SU-DHL-6 (cell line): ENCODE data around the gene CPNE2.

Experiments used
- H2AFZ ChIP-seq: fragments of 200-600 bp; sonication (generic); 2 replicates; pipeline ENCODE4 v1.6.1; 2014; ENCODE audit warnings: low read depth, mild to moderate bottlenecking, moderate library complexity, mixed read lengths, antibody characterized with exemption, low read length; ENCODE audit not compliant: severe bottlenecking
- H3F3A ChIP-seq: fragments of 200-600 bp; shearing (Covaris generic); 2 replicates; pipeline ENCODE4 v1.6.0; 2016; ENCODE audit warnings: antibody characterized with exemption, mild to moderate bottlenecking; ENCODE audit not compliant: insufficient read depth
- H3K27ac ChIP-seq: fragments of 200-600 bp; sonication (generic); 2 replicates; pipeline ENCODE4 v1.5.1; 2016; ENCODE audit warnings: low read depth, mild to moderate bottlenecking, low read length, moderate library complexity, mixed read lengths
- H3K27me3 ChIP-seq: fragments of 200-600 bp; sonication (generic), shearing (Covaris generic); 2 replicates; pipeline ENCODE4 v1.6.0; 2014; ENCODE audit warnings: mild to moderate bottlenecking, low read length
- H3K36me3 ChIP-seq: fragments of 200-600 bp; sonication (generic); 2 replicates; pipeline ENCODE4 v1.6.1; 2014; ENCODE audit warnings: mild to moderate bottlenecking, low read length, mixed read lengths
- H3K4me2 ChIP-seq: fragments of 300-600, 200-600 bp; shearing (Covaris generic), sonication (generic); 2 replicates; pipeline ENCODE4 v1.6.0; 2014; ENCODE audit warnings: low read length, low read depth, mild to moderate bottlenecking; ENCODE audit not compliant: poor library complexity, severe bottlenecking
- H3K4me3 ChIP-seq: fragments of 200-600 bp; sonication (generic); 2 replicates; pipeline ENCODE4 v1.5.1; 2014; ENCODE audit warnings: antibody characterized with exemption, low read length, mild to moderate bottlenecking, mixed read lengths; ENCODE audit not compliant: insufficient read depth, poor library complexity, severe bottlenecking
- H3K79me2 ChIP-seq: fragments of 200-600 bp; sonication (generic); 2 replicates; pipeline ENCODE4 v1.6.1; 2014; ENCODE audit warnings: mild to moderate bottlenecking, low read length, moderate library complexity; ENCODE audit not compliant: insufficient read depth
- H3K9ac ChIP-seq: fragments of 200-600 bp; sonication (generic); 2 replicates; pipeline ENCODE4 v1.7.0; 2014; ENCODE audit warnings: mild to moderate bottlenecking, low read length
- H3K9me2 ChIP-seq: fragments of 200-600 bp; sonication (generic); replicated peaks from 2 replicates; pipeline ENCODE4 v1.6.1; 2014; ENCODE audit warnings: low read length; ENCODE audit not compliant: insufficient read depth
- H3K9me3 ChIP-seq: fragments of 200-600 bp; sonication (generic); 2 replicates; pipeline ENCODE4 v1.6.1; 2014; ENCODE audit warnings: low read length, mixed read lengths; ENCODE audit not compliant: insufficient read depth
- H4K20me1 ChIP-seq: fragments of 200-600 bp; sonication (generic); 2 replicates; pipeline ENCODE4 v1.6.1; 2014; ENCODE audit warnings: low read depth, mild to moderate bottlenecking, antibody characterized with exemption, low read length, moderate library complexity, mixed read lengths
- CTCF ChIP-seq: fragments of 200-600 bp; sonication (generic); IDR thresholded peaks from one replicate; pipeline ENCODE4 v1.5.1; 2017; ENCODE audit warnings: antibody characterized with exemption, mild to moderate bottlenecking, low read length, moderate library complexity; ENCODE audit not compliant: insufficient read depth, poor library complexity, severe bottlenecking
- EZH2phosphoT487 ChIP-seq: fragments of 200-600 bp; sonication (generic), shearing (Covaris generic); conservative IDR thresholded peaks from 2 replicates; pipeline ENCODE4 v1.6.1; 2018; ENCODE audit warnings: mild to moderate bottlenecking, antibody characterized with exemption, low read length, moderate library complexity, mixed read lengths

CPNE2 gene

DNA sequence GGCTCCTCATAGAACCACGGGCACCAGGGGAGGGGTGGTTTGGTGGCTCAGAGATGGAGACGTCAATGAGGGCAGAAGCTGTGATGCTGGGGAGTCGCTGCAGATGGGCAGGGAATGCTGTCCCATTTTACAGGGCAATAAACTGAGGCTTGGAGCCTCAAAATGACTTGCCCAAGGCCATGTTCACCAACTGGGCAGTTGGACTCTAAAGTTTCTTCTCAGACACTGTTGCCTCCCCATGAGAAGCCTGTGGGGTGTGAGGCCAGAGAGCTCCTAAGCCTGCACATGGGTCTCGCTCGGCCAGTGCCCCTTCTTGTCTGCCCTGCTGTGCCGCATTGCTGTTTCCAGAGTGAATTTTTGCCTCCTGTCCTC is 38.6 kb downstream of the CPNE2 start:
- Histone ChIP-seq H3F3A (no peaks in the 10 kb centered on the region), H4K20me1 (no peaks in the 10 kb centered on the region), H3K79me2 (no peaks in the 10 kb centered on the region), H3K9me3 (no peaks in the 10 kb centered on the region), H2AFZ (no peak overlapping the region), H3K9ac (no peak overlapping the region), H3K4me2 (no peak overlapping the region), H3K36me3 (no peaks in the 10 kb centered on the region), H3K27me3 (no peaks in the 10 kb centered on the region), H3K9me2 (no peaks in the 10 kb centered on the region), H3K4me3 (no peak overlapping the region), H3K27ac (no peak overlapping the region)
- TF ChIP-seq CTCF, result no peak

- no peaks in the 10 kb centered on the region for H3K27me3 ChIP-seq
- no peaks in the 10 kb centered on the region for H3K79me2 ChIP-seq
- H4K20me1 ChIP-seq, result no peaks in the 10 kb centered on the region
- no peak overlapping the region for H3K4me3 ChIP-seq
- no peak overlapping the region for H3K9ac ChIP-seq
- no peak overlapping the region for H2AFZ ChIP-seq
- H3K36me3 ChIP-seq, result no peaks in the 10 kb centered on the region
- no peaks in the 10 kb centered on the region for H3K9me3 ChIP-seq
- no peak overlapping the region for H3K27ac ChIP-seq
- TF ChIP-seq EZH2phosphoT487 (no peak), CTCF (no peak)
- no peaks in the 10 kb centered on the region for H3F3A ChIP-seq
- no peaks in the 10 kb centered on the region for H3K9me2 ChIP-seq
- no peak overlapping the region for H3K4me2 ChIP-seq
Measured at GRCh38 chr16:57131351-57131970, 39.1 kb downstream of the CPNE2 start.

DNA sequence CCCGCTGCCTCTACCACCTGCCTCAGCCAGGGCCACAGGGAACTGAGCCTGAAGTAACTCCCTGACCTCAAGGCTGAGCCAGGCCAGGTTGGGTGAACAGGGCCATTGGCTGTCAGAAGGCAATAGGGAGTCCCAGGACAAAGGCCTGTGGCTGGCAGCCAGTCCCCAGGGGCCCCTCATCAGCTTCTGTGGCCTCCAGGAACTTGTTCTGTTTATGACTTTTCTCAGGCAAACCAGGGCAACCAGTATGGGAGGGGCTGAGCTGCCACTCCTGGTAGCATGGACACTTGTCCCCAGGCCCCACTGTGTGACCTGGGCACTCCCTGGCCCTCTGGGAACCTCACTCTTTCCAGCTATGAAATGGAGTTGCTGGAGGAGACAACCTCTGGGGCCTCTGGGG is 40.1 kb downstream of the CPNE2 start:
- H3K27ac ChIP-seq, result no peak overlapping the region
- H4K20me1 ChIP-seq, result no peaks in the 10 kb centered on the region
- H2AFZ ChIP-seq, result no peak overlapping the region
- H3K79me2 ChIP-seq, result no peaks in the 10 kb centered on the region
- no peak overlapping the region for H3K4me2 ChIP-seq
- no peak overlapping the region for H3K4me3 ChIP-seq
- H3K9ac ChIP-seq, result no peak overlapping the region
- H3K27me3 ChIP-seq, result no peaks in the 10 kb centered on the region
- no peaks in the 10 kb centered on the region for H3K9me2 ChIP-seq
- no peaks in the 10 kb centered on the region for H3K36me3 ChIP-seq
- H3K9me3 ChIP-seq, result no peaks in the 10 kb centered on the region
- H3F3A ChIP-seq, result no peaks in the 10 kb centered on the region
- TF ChIP-seq CTCF (no peak), EZH2phosphoT487 (no peak)
